ENCODE measurements around the gene AHSP. TPM values are rescaled to one million over a fixed set of nuclear protein-coding genes. Genes with fewer than 3 reads are reported as not detected.

Gene AHSP
- total and polyA plus RNA-seq, 4 donors, result 0.48 to 1,651 TPM; not detected in 2

DNA sequence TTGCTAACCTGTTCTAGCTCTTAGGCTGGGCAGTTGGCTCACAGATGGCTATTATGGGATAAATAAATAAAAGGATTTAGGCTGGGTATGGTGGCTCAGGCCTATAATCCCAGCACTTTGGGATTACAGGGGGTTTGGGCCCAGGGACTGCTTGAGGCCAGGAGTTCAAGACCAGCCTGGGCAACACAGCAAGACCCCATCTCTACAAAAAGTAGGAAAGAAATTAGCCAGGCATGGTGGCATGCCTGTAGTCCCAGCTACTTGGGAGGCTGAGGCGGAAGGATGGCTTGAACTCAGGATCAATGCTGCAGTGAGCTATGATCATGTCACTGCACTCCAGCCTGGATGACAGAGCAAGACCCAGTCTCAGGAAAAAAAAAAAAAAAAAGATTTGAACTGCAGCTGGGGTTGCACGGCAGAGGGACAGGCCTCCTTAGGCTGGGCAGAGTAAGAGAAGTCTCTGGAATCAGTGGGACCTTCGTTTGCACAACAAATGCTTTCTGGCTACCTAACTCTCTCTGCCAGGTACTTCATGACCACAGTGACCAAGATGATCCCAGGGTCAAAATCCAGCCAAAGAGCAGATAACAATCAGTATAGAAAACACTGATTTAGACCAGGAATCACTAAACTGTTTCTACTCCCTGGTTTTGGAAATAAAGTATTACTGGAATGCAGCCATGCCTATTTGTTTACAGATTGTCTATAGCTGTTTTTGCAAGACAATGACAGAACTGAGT lies 26.3 kb upstream of the AHSP start (continued):
- no peak for TF ChIP-seq ZBTB33 (IDR thresholded peaks at IDR 0.05)

DNA sequence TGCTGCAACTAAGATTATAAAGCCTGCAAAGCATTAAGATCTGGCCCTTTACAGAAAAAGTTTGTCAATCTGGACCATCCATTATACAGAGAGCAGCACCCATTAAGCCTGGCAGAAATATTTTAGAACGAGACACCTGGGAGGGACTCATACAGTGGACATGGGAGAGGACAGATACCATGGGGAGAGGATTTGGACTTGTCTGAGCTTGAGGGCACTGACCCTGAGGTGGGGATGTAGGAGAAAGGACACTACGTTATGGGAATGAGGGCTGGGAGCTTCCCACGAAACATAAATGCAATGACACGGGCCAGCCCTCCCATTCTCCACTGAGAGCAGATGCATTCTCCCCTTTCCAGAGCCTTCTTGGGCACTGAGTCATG lies 25.7 kb upstream of the AHSP start:
- no peak overlapping the region for H3K9ac ChIP-seq (ENCODE audit: low read depth in 1 of 2, low read length in 2 of 2)
- peak in 1 of 2 donors; percentile 4 for TF ChIP-seq JUND (IDR thresholded peaks at IDR 0.05)
- TF ChIP-seq SP1 (IDR thresholded peaks at IDR 0.05), result peak; percentile 28
- peak; percentile 7 to 13 for TF ChIP-seq HNF4A (conservative IDR thresholded peaks at IDR 0.05)
- TF ChIP-seq RXRA (IDR thresholded peaks at IDR 0.05), result peak; percentile 2 to 73
- no peak for TF ChIP-seq ZBTB33 (IDR thresholded peaks at IDR 0.05)
- H3K4me1 ChIP-seq (ENCODE audit: control insufficient read depth in 4 of 4, insufficient read depth in 4 of 4, low read length in 3 of 4), result peaks cover 12 to 61% (median 51%) of the 10 kb centered on the region in 4 donors
- H3K27me3 ChIP-seq (ENCODE audit: control insufficient read depth in 4 of 4, insufficient read depth in 4 of 4, low read length in 3 of 4), result no peaks in the 10 kb centered on the region
- no peaks in the 10 kb centered on the region for H3K9me3 ChIP-seq (ENCODE audit: control insufficient read depth in 4 of 4, low read length in 3 of 4)
- no peak for DNase-seq (ENCODE audit: low spot score)
- H3K27ac ChIP-seq (ENCODE audit: low read depth in 1 of 2, low read length in 2 of 2), result peak overlapping the region; percentile 58 to 77
- H3K36me3 ChIP-seq (ENCODE audit: control insufficient read depth in 4 of 4, insufficient read depth in 3 of 4, low read depth in 1 of 4, low read length in 3 of 4), result peaks cover 1 to 27% (median 17%) of the 10 kb centered on the region in 4 donors
- WGBS, result 33% methylated on average over 4 of the region's 4 CpGs
- no peak overlapping the region for H3K4me3 ChIP-seq (ENCODE audit: low read depth in 1 of 3, low read length in 3 of 3)

DNA sequence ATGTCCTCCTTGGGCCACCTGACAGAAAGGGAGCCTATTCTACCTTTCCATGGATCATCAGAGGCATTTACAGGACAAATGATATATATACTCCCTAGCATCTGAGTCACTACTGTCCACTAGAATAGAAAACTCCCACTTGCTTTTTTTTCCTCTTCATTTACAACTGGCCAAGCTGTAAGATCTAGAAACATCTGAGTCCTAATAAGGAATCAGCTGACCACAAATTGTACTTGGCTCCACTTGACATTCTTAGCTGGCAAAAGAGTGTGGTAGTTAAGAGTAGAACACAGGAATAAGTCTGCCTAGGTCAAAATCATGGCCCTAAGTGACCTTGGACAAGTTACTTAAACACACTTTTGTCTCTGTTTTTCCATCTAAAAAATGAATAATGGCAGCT lies 24.7 kb upstream of the AHSP start:
- H3K9me3 ChIP-seq (ENCODE audit: control insufficient read depth in 4 of 4, low read length in 3 of 4), result no peaks in the 10 kb centered on the region
- no peaks in the 10 kb centered on the region for H3K27me3 ChIP-seq (ENCODE audit: control insufficient read depth in 4 of 4, insufficient read depth in 4 of 4, low read length in 3 of 4)
- DNase-seq (ENCODE audit: low spot score), result no peak
- TF ChIP-seq YY1 (IDR thresholded peaks at IDR 0.05), result no peak
- no peak for TF ChIP-seq JUND (IDR thresholded peaks at IDR 0.05)
- TF ChIP-seq HNF4G (IDR thresholded peaks at IDR 0.05), result no peak
- no peak for TF ChIP-seq RAD21 (IDR thresholded peaks at IDR 0.05)
- TF ChIP-seq, protein P1, sequence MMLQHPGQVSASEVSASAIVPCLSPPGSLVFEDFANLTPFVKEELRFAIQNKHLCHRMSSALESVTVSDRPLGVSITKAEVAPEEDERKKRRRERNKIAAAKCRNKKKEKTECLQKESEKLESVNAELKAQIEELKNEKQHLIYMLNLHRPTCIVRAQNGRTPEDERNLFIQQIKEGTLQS (IDR thresholded peaks at IDR 0.05), result no peak
- TF ChIP-seq SP1 (IDR thresholded peaks at IDR 0.05), result no peak
- no peak for TF ChIP-seq FOXA1 (IDR thresholded peaks at IDR 0.05)
- TF ChIP-seq RXRA (IDR thresholded peaks at IDR 0.05), result no peak
- no peak for TF ChIP-seq EGR1 (IDR thresholded peaks at IDR 0.05; ENCODE audit: low read depth in 2 of 2)
- no peak for TF ChIP-seq FOXA2 (IDR thresholded peaks at IDR 0.05)
- no peak for TF ChIP-seq HNF4A (conservative IDR thresholded peaks at IDR 0.05)
- no peak for TF ChIP-seq GABPA (IDR thresholded peaks at IDR 0.05 in 1 of 2, conservative IDR thresholded peaks at IDR 0.05 in 1 of 2)
- no peak for TF ChIP-seq CTCF (IDR thresholded peaks at IDR 0.05; ENCODE audit: low read depth, low read length, missing input control)
- no peak for TF ChIP-seq MAX (IDR thresholded peaks at IDR 0.05)
- no peak for TF ChIP-seq REST (IDR thresholded peaks at IDR 0.05)
- no peak for TF ChIP-seq TAF1 (conservative IDR thresholded peaks at IDR 0.05)
- no peak for TF ChIP-seq NR2F2 (IDR thresholded peaks at IDR 0.05)
- TF ChIP-seq ZBTB33 (IDR thresholded peaks at IDR 0.05), result no peak
- H3K36me3 ChIP-seq (ENCODE audit: control insufficient read depth in 4 of 4, insufficient read depth in 3 of 4, low read depth in 1 of 4, low read length in 3 of 4), result peaks cover 1 to 18% (median 12%) of the 10 kb centered on the region in 4 donors
- H3K27ac ChIP-seq (ENCODE audit: low read depth in 1 of 2, low read length in 2 of 2), result no peak overlapping the region
- H3K4me1 ChIP-seq (ENCODE audit: control insufficient read depth in 4 of 4, insufficient read depth in 4 of 4, low read length in 3 of 4), result peaks cover 12 to 69% (median 59%) of the 10 kb centered on the region in 4 donors
- no peak overlapping the region for H3K9ac ChIP-seq (ENCODE audit: low read depth in 1 of 2, low read length in 2 of 2)
- no peak overlapping the region for H3K4me3 ChIP-seq (ENCODE audit: low read depth in 1 of 3, low read length in 3 of 3)
